IMR-90 (cell line): ENCODE data around the gene LRP1B. TPM values are rescaled to one million over a fixed set of nuclear protein-coding genes. Genes with fewer than 3 reads are reported as not detected.

ENCODE experiments used
- ATAC-seq: fragments of 200-7000 bp; cut with Tn5 transposase; 2 replicates; pipeline ENCODE4 v1.9.1; 2020; ENCODE audit warnings: low read depth, mild to moderate bottlenecking, moderate library complexity
- BruUV-seq: library from RNA; stranded (reverse); fragments of 400-500 nt; replicated peaks from 2 replicates; lab custom pipeline; 2021; lab: Mats Ljungman, UMichigan
- CTCF ChIA-PET: fragments of 300-600 bp; formaldehyde crosslinking; extraction: SDS; loops from one replicate; lab custom pipeline; 2021; ENCODE audit warnings: antibody characterized with exemption; lab: Yijun Ruan, JAX
- POLR2A ChIA-PET: fragments of 300-600 bp; sonication (Branson Sonifier 250); formaldehyde crosslinking; loops from one replicate; lab custom pipeline; 2022; ENCODE audit warnings: antibody characterized with exemption; ENCODE audit not compliant: unreplicated experiment; lab: Charles Lee
- DNase-seq: peaks from one replicate; pipeline ENCODE4 v3.0.0; 2013
- H2AFZ ChIP-seq: replicated peaks from 2 replicates; pipeline ENCODE3; 2013; ENCODE audit warnings: low read length, mild to moderate bottlenecking; ENCODE audit not compliant: poor library complexity
- H2AK5ac ChIP-seq: 2 replicates; pipeline ENCODE4 v1.6.1; 2013; ENCODE audit warnings: low read depth, low read length, inconsistent platforms
- H2AK9ac ChIP-seq: replicated peaks from 2 replicates; pipeline ENCODE3; 2013; ENCODE audit warnings: mild to moderate bottlenecking, low read depth, low read length, moderate library complexity; ENCODE audit not compliant: poor library complexity
- H2BK120ac ChIP-seq: 2 replicates; pipeline ENCODE4 v1.6.1; 2013; ENCODE audit warnings: low read depth, low read length, inconsistent platforms
- H2BK15ac ChIP-seq: 3 replicates; pipeline ENCODE4 v1.6.1; 2013; ENCODE audit warnings: low read depth, low read length, inconsistent platforms
- H2BK20ac ChIP-seq: 2 replicates; pipeline ENCODE4 v1.6.1; 2013; ENCODE audit warnings: low read depth, mild to moderate bottlenecking, inconsistent platforms, low read length, moderate library complexity
- H2BK5ac ChIP-seq: 2 replicates; pipeline ENCODE4 v1.6.1; 2013; ENCODE audit warnings: mild to moderate bottlenecking, low read depth, low read length, inconsistent platforms; ENCODE audit not compliant: poor library complexity, severe bottlenecking
- H3K14ac ChIP-seq: replicated peaks from 2 replicates; pipeline ENCODE4 v1.6.1; 2013; ENCODE audit warnings: low read depth, low read length, inconsistent platforms
- H3K18ac ChIP-seq: 2 replicates; pipeline ENCODE4 v1.6.1; 2013; ENCODE audit warnings: low read depth, low read length, control low read depth
- H3K23ac ChIP-seq: 2 replicates; pipeline ENCODE4 v1.6.1; 2013; ENCODE audit warnings: low read depth, low read length, inconsistent platforms
- H3K27ac ChIP-seq: 2 replicates; pipeline ENCODE4 v1.5.1; 2013; ENCODE audit warnings: mild to moderate bottlenecking, control low read depth, low read length; ENCODE audit not compliant: insufficient read depth
- H3K27me3 ChIP-seq: 2 replicates; pipeline ENCODE4 v1.6.1; 2013; ENCODE audit warnings: low read length; ENCODE audit not compliant: control insufficient read depth, insufficient read depth
- H3K36me3 ChIP-seq: 2 replicates; pipeline ENCODE4 v1.6.1; 2013; ENCODE audit warnings: low read length, mixed read lengths; ENCODE audit not compliant: control insufficient read depth, insufficient read depth
- H3K4ac ChIP-seq: 2 replicates; pipeline ENCODE4 v1.6.1; 2013; ENCODE audit warnings: low read depth, low read length, inconsistent platforms
- H3K4me1 ChIP-seq: 2 replicates; pipeline ENCODE4 v1.6.1; 2013; ENCODE audit warnings: low read length, mixed read lengths; ENCODE audit not compliant: control insufficient read depth, insufficient read depth
- H3K4me2 ChIP-seq: 2 replicates; pipeline ENCODE4 v1.6.1; 2013; ENCODE audit warnings: low read depth, mild to moderate bottlenecking, control low read depth, low read length, moderate library complexity
- H3K4me3 ChIP-seq: 2 replicates; pipeline ENCODE4 v1.5.1; 2013; ENCODE audit warnings: low read depth, mild to moderate bottlenecking, control low read depth, low read length, moderate library complexity; ENCODE audit not compliant: insufficient read depth
- H3K56ac ChIP-seq: 2 replicates; pipeline ENCODE4 v1.6.1; 2013; ENCODE audit warnings: low read length, inconsistent platforms; ENCODE audit not compliant: insufficient read depth; ENCODE audit errors: extremely low read depth
- H3K79me1 ChIP-seq, 2 experiments: 2 replicates each; pipeline ENCODE4 v1.6.1; 2013; ENCODE audit warnings: low read length in 2 of 2, inconsistent platforms in 1 of 2, low read depth in 1 of 2
- H3K9ac ChIP-seq: 2 replicates; pipeline ENCODE4 v1.6.1; 2013; ENCODE audit warnings: low read depth, low read length, control low read depth
- H3K9me1 ChIP-seq: 2 replicates; pipeline ENCODE4 v1.6.1; 2013; ENCODE audit warnings: low read length, inconsistent platforms; ENCODE audit not compliant: insufficient read depth
- H3K9me3 ChIP-seq: 2 replicates; pipeline ENCODE4 v1.6.1; 2013; ENCODE audit warnings: low read length; ENCODE audit not compliant: control insufficient read depth, insufficient read depth
- H4K20me1 ChIP-seq: 2 replicates; pipeline ENCODE4 v1.6.1; 2013; ENCODE audit warnings: low read length, inconsistent platforms; ENCODE audit not compliant: insufficient read depth
- H4K5ac ChIP-seq: 2 replicates; pipeline ENCODE4 v1.6.1; 2013; ENCODE audit warnings: mild to moderate bottlenecking, low read depth, low read length, control low read depth
- H4K8ac ChIP-seq, 2 experiments: 2 replicates each; pipeline ENCODE4 v1.6.1; 2013; ENCODE audit warnings: low read depth in 2 of 2, low read length in 2 of 2, control low read depth in 1 of 2, inconsistent platforms in 1 of 2
- H4K91ac ChIP-seq: 2 replicates; pipeline ENCODE4 v1.6.1; 2013; ENCODE audit warnings: low read depth, low read length, inconsistent platforms; ENCODE audit not compliant: insufficient read depth
- BHLHE40 ChIP-seq: fragments of 150-350 bp; IDR thresholded peaks from 2 replicates; pipeline ENCODE4 v1.6.1; 2016; ENCODE audit warnings: mild to moderate bottlenecking, low read depth, low read length
- CEBPB ChIP-seq: IDR thresholded peaks from 2 replicates; pipeline ENCODE4 v1.6.1; 2012; ENCODE audit warnings: low read depth, low read length, improper control_type of control experiment
- CHD1 ChIP-seq: IDR thresholded peaks from 2 replicates; pipeline ENCODE4 v1.6.1; 2012; ENCODE audit warnings: low read depth, low read length, improper control_type of control experiment
- CTCF ChIP-seq: conservative IDR thresholded peaks from 2 replicates; pipeline ENCODE4 v1.5.1; 2012; ENCODE audit warnings: mild to moderate bottlenecking, low read depth, low read length, improper control_type of control experiment
- FOS ChIP-seq: fragments of 150-350 bp; IDR thresholded peaks from 2 replicates; pipeline ENCODE4 v1.6.1; 2016; ENCODE audit warnings: low read depth, low read length
- MAFK ChIP-seq: IDR thresholded peaks from 2 replicates; pipeline ENCODE4 v1.6.1; 2012; ENCODE audit warnings: low read depth, low read length, improper control_type of control experiment
- MAZ ChIP-seq: IDR thresholded peaks from 2 replicates; pipeline ENCODE4 v1.6.1; 2012; ENCODE audit warnings: low read depth, mild to moderate bottlenecking, low read length, improper control_type of control experiment, moderate library complexity, borderline replicate concordance
- MXI1 ChIP-seq: IDR thresholded peaks from 2 replicates; pipeline ENCODE4 v1.6.1; 2012; ENCODE audit warnings: low read depth, mild to moderate bottlenecking, low read length, moderate library complexity, borderline replicate concordance
- NFE2L2 ChIP-seq: fragments of 150-350 bp; IDR thresholded peaks from 2 replicates; pipeline ENCODE4 v1.6.1; 2016; ENCODE audit warnings: low read depth, mild to moderate bottlenecking, low read length
- POLR2A ChIP-seq: IDR thresholded peaks from 2 replicates; pipeline ENCODE4 v1.6.1; 2012; ENCODE audit warnings: mild to moderate bottlenecking, low read depth, low read length
- RAD21 ChIP-seq: IDR thresholded peaks from 2 replicates; pipeline ENCODE4 v1.6.1; 2012; ENCODE audit warnings: low read length, improper control_type of control experiment
- RFX5 ChIP-seq: IDR thresholded peaks from 2 replicates; pipeline ENCODE4 v1.8.0; 2012; ENCODE audit warnings: low read depth, mild to moderate bottlenecking, low read length, moderate library complexity
- SMC3 ChIP-seq: fragments of 150-350 bp; IDR thresholded peaks from 2 replicates; pipeline ENCODE4 v1.6.1; 2016; ENCODE audit warnings: low read depth, mild to moderate bottlenecking, antibody characterized with exemption, low read length, moderate library complexity
- WGBS, 2 experiments: methylation state at CpG; one replicate each; pipeline versions ENCODE4 v1.1.5 to v1.1.7; 2013; ENCODE audit warnings: missing lambda C conversion rate in 2 of 2; ENCODE audit not compliant: insufficient read length in 1 of 2; ENCODE audit errors: extremely low coverage in 2 of 2; 5-methylcytosine and 5-hydroxymethylcytosine counted together
- dilution Hi-C: fragments of 300-500 bp; cut with HindIII; formaldehyde crosslinking; loops from one replicate; pipeline ENCODE4 v1.14.3; 2018; ENCODE audit warnings: low sequenced_read_pairs; ENCODE audit not compliant: unreplicated experiment
- in situ Hi-C: fragments of 300-500 bp; cut with MboI; formaldehyde crosslinking; loops from 3 replicates; pipeline ENCODE4 v1.14.3; 2019; ENCODE audit warnings: low sequenced_read_pairs, inconsistent platforms, mixed read lengths
- intact Hi-C: fragments of 100-400 bp; cut with micrococcal nuclease; formaldehyde crosslinking; loops from 2 replicates; pipeline ENCODE4 v1.10.0; 2022
- polyA plus RNA-seq, 3 experiments: library from polyadenylated mRNA; depleted of rRNA; stranded (reverse); fragments of >200 nt; gene quantifications; 2 replicates each; pipeline ENCODE4 v1.2.3, GENCODE V29; 2012; ENCODE audit warnings: low replicate concordance in 1 of 3
- total RNA-seq: library from RNA; depleted of rRNA; stranded (reverse); fragments of >200 nt; gene quantifications from 2 replicates; pipeline ENCODE4 v1.2.3, GENCODE V29; 2012
- TF ChIP-seq, protein P1 (sequence below): fragments of 150-350 bp; IDR thresholded peaks from 2 replicates; pipeline ENCODE4 v1.6.1; 2017; ENCODE audit warnings: mild to moderate bottlenecking, antibody characterized with exemption, low read length, low read depth
- TF ChIP-seq, protein P2 (sequence below): fragments of 150-350 bp; IDR thresholded peaks from 2 replicates; pipeline ENCODE4 v1.6.1; 2016; ENCODE audit warnings: low read depth, mild to moderate bottlenecking, low read length, moderate library complexity, borderline replicate concordance

LRP1B gene
- total and polyA plus RNA-seq, 2 of the 4 experiments (the other 2 are of a cell fraction), result under 0.01 to 0.02 TPM

DNA sequence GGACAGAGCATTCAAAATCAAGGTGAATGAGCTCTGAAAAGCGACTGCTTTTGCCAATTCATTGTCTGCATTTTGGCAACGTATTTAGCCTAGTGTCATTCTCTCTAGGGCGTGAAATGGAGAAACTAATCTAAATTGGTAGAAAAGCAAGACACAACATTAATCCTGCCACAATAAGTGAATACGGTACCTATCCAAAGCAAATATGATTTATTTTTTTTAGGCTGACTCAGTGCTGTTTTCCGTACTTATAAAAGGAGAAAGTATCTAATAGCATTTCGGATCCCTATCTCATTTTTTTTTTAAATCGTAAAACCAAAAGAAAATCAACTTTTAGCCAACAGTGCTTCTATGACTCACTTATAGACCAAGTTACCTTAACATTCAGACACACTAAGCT lies 672.5 kb downstream of the LRP1B start:
- TF ChIP-seq MXI1, result no peak
- no peak for TF ChIP-seq CEBPB
- no peak for TF ChIP-seq CTCF
- no peak for TF ChIP-seq POLR2A
- no peak for TF ChIP-seq FOS
- TF ChIP-seq, protein P1, sequence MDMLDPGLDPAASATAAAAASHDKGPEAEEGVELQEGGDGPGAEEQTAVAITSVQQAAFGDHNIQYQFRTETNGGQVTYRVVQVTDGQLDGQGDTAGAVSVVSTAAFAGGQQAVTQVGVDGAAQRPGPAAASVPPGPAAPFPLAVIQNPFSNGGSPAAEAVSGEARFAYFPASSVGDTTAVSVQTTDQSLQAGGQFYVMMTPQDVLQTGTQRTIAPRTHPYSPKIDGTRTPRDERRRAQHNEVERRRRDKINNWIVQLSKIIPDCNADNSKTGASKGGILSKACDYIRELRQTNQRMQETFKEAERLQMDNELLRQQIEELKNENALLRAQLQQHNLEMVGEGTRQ, result no peak
- TF ChIP-seq MAFK, result no peak
- TF ChIP-seq, protein P2, sequence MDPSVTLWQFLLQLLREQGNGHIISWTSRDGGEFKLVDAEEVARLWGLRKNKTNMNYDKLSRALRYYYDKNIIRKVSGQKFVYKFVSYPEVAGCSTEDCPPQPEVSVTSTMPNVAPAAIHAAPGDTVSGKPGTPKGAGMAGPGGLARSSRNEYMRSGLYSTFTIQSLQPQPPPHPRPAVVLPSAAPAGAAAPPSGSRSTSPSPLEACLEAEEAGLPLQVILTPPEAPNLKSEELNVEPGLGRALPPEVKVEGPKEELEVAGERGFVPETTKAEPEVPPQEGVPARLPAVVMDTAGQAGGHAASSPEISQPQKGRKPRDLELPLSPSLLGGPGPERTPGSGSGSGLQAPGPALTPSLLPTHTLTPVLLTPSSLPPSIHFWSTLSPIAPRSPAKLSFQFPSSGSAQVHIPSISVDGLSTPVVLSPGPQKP, result no peak
- TF ChIP-seq RAD21, result no peak
- TF ChIP-seq CHD1, result no peak
- no peak for TF ChIP-seq SMC3
- no peak for TF ChIP-seq RFX5
- TF ChIP-seq NFE2L2, result no peak
- no peak for TF ChIP-seq MAZ
- no peak for TF ChIP-seq BHLHE40
- ATAC-seq, result no peak

More for the DNA sequence above, 672.5 kb downstream of the LRP1B start:
- Histone ChIP-seq H3K9ac (no peak overlapping the region), H4K8ac (no peak overlapping the region), H2AFZ (no peak overlapping the region), H2BK20ac (no peak overlapping the region), H2AK5ac (no peak overlapping the region), H3K27ac (no peak overlapping the region), H3K9me1 (no peaks in the 10 kb centered on the region), H4K91ac (no peak overlapping the region), H3K9me3 (no peaks in the 10 kb centered on the region), H3K27me3 (no peaks in the 10 kb centered on the region), H3K4me3 (no peak overlapping the region), H3K4me2 (no peak overlapping the region), H3K4ac (no peak overlapping the region), H3K14ac (no peak overlapping the region), H3K18ac (no peak overlapping the region), H3K4me1 (no peaks in the 10 kb centered on the region), H4K20me1 (no peaks in the 10 kb centered on the region), H2BK15ac (no peak overlapping the region), H3K56ac (no peak overlapping the region), H2AK9ac (no peak overlapping the region), H3K23ac (no peak overlapping the region), H2BK5ac (no peak overlapping the region), H4K5ac (no peak overlapping the region), H3K79me1 (no peaks in the 10 kb centered on the region), H3K36me3 (no peaks in the 10 kb centered on the region), H2BK120ac (no peak overlapping the region)
- intact Hi-C loops, result no loop called here
- dilution Hi-C loops, result no loop called here
- in situ Hi-C loops, result no loop called here
- POLR2A ChIA-PET, result no interaction called here
- CTCF ChIA-PET, result no interaction called here
- no peak for DNase-seq
- WGBS, 2 experiments, result no CpG with 5 or more reads among the region's 7 CpGs
- no TSS peak for BruUV-seq
